Thoracic aorta (tissue), 2 donors: ENCODE measurements around the gene KCNC2. TPM values are rescaled to one million over a fixed set of nuclear protein-coding genes. Genes with fewer than 3 reads are reported as not detected.

Experiments
- ATAC-seq: fragments of 150-250 bp; one replicate; pipeline ENCODE4 v1.8.0; 2017; ENCODE audit warnings: low read depth; ENCODE audit not compliant: insufficient number of reproducible peaks, low FRiP score
- DNase-seq: peaks from one replicate; pipeline ENCODE4 v3.0.0-alpha.2; 2020; ENCODE audit warnings: low spot score
- H3K27ac ChIP-seq, 2 donors: fragments of 200-600 bp; sonication (generic); 1 replicate in 1 of 2; 2 replicates in 1 of 2; pipeline ENCODE4 v1.5.1; 2016; ENCODE audit warnings: mild to moderate bottlenecking in 2 of 2, moderate library complexity in 2 of 2
- H3K27me3 ChIP-seq: fragments of 200-600 bp; sonication (generic); replicated peaks from 2 replicates; pipeline ENCODE4 v1.6.0; 2016; ENCODE audit warnings: mild to moderate bottlenecking; ENCODE audit not compliant: insufficient read depth
- H3K36me3 ChIP-seq: fragments of 200-600 bp; sonication (generic); one replicate; pipeline ENCODE4 v1.5.1; 2016
- H3K4me1 ChIP-seq, 2 donors: fragments of 200-600 bp; sonication (generic); 1 replicate in 1 of 2; 2 replicates in 1 of 2; pipeline versions ENCODE4 v1.5.1 to v1.6.0; 2016; ENCODE audit warnings: low read depth in 2 of 2, mild to moderate bottlenecking in 1 of 2; ENCODE audit not compliant: control insufficient read depth in 1 of 2
- H3K4me3 ChIP-seq: fragments of 200-600 bp; sonication (generic); 2 replicates; pipeline ENCODE4 v1.5.1; 2016; ENCODE audit warnings: mild to moderate bottlenecking
- H3K9me3 ChIP-seq: fragments of 200-600 bp; sonication (generic); 2 replicates; pipeline ENCODE4 v1.5.1; 2016
- total RNA-seq, 2 donors: library from RNA; depleted of rRNA; stranded (reverse); fragments of >200 nt; gene quantifications; one replicate each; pipeline versions ENCODE4 v1.1.0 to v1.2.3, GENCODE V29; 2016
- TF ChIP-seq, protein P1 (sequence below): fragments of 200-600 bp; sonication (generic); IDR thresholded peaks from one replicate; pipeline ENCODE4 v1.5.1; 2019; ENCODE audit warnings: antibody characterized with exemption

The KCNC2 gene
- total RNA-seq, 2 donors from 2014 or later: not detected

DNA sequence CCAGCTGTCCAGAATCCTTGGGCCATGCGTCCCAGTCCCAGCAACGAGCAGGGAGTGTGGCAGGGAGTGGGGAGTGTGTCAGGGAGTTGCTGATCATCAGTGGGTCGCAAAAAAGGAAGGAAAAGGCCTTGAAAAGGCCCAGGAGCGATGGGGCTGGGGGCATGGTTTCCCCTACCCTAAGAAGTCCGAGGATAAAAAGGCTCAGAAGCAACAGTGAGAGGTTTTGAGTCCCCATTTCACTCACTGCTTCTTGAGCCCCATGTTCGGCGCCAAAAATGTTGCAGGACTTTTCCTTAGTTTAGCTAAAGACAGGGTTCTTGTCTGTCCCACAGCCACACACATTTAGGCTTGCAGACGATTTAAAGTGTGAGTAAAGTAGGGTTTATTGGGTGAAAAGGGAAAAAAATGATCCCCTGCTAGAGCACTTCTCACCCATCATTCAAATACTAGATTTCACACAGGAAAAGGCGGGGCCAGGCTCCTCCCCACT lies 189.5 kb downstream of the KCNC2 start:
- Histone ChIP-seq H3K36me3 (no peaks in the 10 kb centered on the region), H3K4me3 (no peak overlapping the region), H3K9me3 (peaks cover 24% of the 10 kb centered on the region), H3K27me3 (no peaks in the 10 kb centered on the region), H3K27ac (no peak overlapping the region), H3K4me1 (no peaks in the 10 kb centered on the region)
- DNase-seq (no peak), ATAC-seq (no peak)
- TF ChIP-seq, protein P1, sequence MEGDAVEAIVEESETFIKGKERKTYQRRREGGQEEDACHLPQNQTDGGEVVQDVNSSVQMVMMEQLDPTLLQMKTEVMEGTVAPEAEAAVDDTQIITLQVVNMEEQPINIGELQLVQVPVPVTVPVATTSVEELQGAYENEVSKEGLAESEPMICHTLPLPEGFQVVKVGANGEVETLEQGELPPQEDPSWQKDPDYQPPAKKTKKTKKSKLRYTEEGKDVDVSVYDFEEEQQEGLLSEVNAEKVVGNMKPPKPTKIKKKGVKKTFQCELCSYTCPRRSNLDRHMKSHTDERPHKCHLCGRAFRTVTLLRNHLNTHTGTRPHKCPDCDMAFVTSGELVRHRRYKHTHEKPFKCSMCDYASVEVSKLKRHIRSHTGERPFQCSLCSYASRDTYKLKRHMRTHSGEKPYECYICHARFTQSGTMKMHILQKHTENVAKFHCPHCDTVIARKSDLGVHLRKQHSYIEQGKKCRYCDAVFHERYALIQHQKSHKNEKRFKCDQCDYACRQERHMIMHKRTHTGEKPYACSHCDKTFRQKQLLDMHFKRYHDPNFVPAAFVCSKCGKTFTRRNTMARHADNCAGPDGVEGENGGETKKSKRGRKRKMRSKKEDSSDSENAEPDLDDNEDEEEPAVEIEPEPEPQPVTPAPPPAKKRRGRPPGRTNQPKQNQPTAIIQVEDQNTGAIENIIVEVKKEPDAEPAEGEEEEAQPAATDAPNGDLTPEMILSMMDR: no peak

DNA sequence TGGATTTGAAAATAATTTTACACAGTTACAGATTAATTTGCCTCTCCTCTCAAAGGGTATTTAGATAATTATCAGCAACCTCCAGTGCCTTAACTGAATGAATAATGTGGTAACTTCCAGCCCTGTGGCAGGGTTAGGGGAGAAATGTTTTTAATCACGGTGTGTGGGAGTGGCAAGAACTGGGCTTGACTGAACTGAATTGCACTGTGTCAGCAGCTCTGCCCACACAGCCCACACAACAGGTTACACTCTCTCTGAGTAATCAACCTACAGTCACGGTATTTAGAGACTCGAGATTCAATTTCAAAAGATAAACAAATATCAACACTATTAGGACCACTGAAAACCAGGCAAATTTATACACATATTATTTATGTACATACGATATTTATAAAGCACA lies 198.5 kb downstream of the KCNC2 start:
- TF ChIP-seq, protein P1: no peak
- Histone ChIP-seq H3K27ac (no peak overlapping the region), H3K4me1 (no peaks in the 10 kb centered on the region), H3K4me3 (no peak overlapping the region), H3K36me3 (no peaks in the 10 kb centered on the region), H3K27me3 (no peaks in the 10 kb centered on the region), H3K9me3 (no peaks in the 10 kb centered on the region)
- no peak for DNase-seq
- no peak for ATAC-seq

DNA sequence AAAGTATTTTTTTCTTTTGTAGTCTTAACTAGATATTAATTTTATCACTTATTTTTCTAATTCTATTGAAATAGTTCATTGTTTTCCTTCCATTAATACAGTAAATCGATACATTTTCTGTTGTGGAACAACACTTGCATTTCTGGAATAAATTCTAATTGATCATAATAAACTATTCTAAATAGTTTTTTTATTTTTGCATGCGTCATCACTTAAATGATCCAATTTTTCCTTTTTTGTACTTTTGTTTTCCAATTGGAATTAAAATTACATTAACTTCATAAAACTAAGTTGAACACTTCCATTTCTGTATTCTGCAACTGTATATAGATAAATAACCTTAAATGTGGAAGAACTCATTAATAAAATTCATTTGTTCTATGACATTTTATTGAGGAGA lies 202.5 kb downstream of the KCNC2 start:
- no peak overlapping the region for H3K4me3 ChIP-seq
- H3K27ac ChIP-seq: no peak overlapping the region
- no peaks in the 10 kb centered on the region for H3K27me3 ChIP-seq
- TF ChIP-seq, protein P1: no peak
- no peaks in the 10 kb centered on the region for H3K9me3 ChIP-seq
- H3K36me3 ChIP-seq: no peaks in the 10 kb centered on the region
- H3K4me1 ChIP-seq: no peaks in the 10 kb centered on the region
- no peak for DNase-seq
- no peak for ATAC-seq

DNA sequence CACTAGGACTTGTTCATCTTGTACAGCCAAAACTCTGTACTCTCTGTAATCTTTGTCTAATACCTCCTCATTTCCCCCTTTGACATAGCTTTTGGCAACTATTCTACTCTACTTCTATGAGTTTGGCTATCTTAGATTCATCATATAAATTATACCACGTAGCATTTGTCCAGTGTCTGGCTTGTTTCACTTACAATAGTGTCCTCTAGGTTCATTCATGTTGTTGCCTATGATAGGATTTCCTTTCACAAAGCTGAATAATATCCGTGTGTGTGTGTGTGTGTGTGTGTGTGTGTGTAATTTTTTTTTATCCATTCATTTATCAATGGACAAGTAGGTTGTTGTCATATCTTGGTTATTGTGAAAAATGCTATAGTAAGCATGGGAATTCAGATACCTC lies 209.5 kb downstream of the KCNC2 start:
- DNase-seq (no peak), ATAC-seq (no peak)
- H3K4me3 ChIP-seq: no peak overlapping the region
- H3K4me1 ChIP-seq: no peaks in the 10 kb centered on the region
- no peaks in the 10 kb centered on the region for H3K9me3 ChIP-seq
- no peak overlapping the region for H3K27ac ChIP-seq
- H3K36me3 ChIP-seq: no peaks in the 10 kb centered on the region
- H3K27me3 ChIP-seq: no peaks in the 10 kb centered on the region
- TF ChIP-seq, protein P1: no peak

GRCh38 chr12:74999474-74999873 lies 210.2 kb downstream of the KCNC2 start:
- TF ChIP-seq, protein P1: no peak
- no peak for ATAC-seq

More at GRCh38 chr12:74999474-74999873, 210.2 kb downstream of the KCNC2 start:
- H3K4me3 ChIP-seq: no peak overlapping the region
- DNase-seq: no peak
- no peaks in the 10 kb centered on the region for H3K4me1 ChIP-seq
- no peaks in the 10 kb centered on the region for H3K9me3 ChIP-seq
- H3K36me3 ChIP-seq: no peaks in the 10 kb centered on the region
- no peak overlapping the region for H3K27ac ChIP-seq
- H3K27me3 ChIP-seq: no peaks in the 10 kb centered on the region

Other genes starting within 250 kb of the KCNC2 start
- gene CAPS2, start 120.5 kb upstream of the KCNC2 start, total RNA-seq: 10 to 100 TPM; 18.7 to 23.0 TPM
- not detected for gene GLIPR1L1, start 124.8 kb upstream of the KCNC2 start, total RNA-seq
- 1 to 10 TPM in 1 of 2 donors, under 1 TPM in 1; 0.41 to 1.8 TPM for gene GLIPR1L2, start 181.2 kb upstream of the KCNC2 start, total RNA-seq